GM12878 (cell line): ENCODE results near the gene LPCAT3. TPM values are rescaled to one million over a fixed set of nuclear protein-coding genes. Genes with fewer than 3 reads are reported as not detected.

Experiments
- ATAC-seq: fragments of 200-7000 bp; cut with Tn5 transposase; 3 replicates; pipeline ENCODE4 v1.9.1; 2020; ENCODE audit warnings: mild to moderate bottlenecking, moderate library complexity
- BruUV-seq: library from RNA; stranded (reverse); fragments of 400-500 nt; replicated peaks from 2 replicates; lab custom pipeline; 2021; lab: Mats Ljungman, UMichigan
- CTCF ChIA-PET: fragments of 300-600 bp; sonication (Branson Sonifier 250); formaldehyde crosslinking; extraction: SDS; loops from one replicate; lab custom pipeline; 2021; ENCODE audit warnings: inconsistent platforms; lab: Yijun Ruan, JAX
- POLR2A ChIA-PET: fragments of 350-600 bp; formaldehyde crosslinking; extraction: SDS; loops from one replicate; lab custom pipeline; 2021; ENCODE audit warnings: inconsistent platforms; lab: Charles Lee
- RAD21 ChIA-PET: fragments of 300-600 bp; sonication (Branson Sonifier 250); formaldehyde crosslinking; loops from one replicate; lab custom pipeline; 2023; ENCODE audit warnings: antibody characterized with exemption; ENCODE audit not compliant: unreplicated experiment; lab: Charles Lee
- SMC1A ChIA-PET: fragments of 300-600 bp; sonication (Branson Sonifier 250); formaldehyde crosslinking; loops from one replicate; lab custom pipeline; 2023; ENCODE audit not compliant: unreplicated experiment, uncharacterized antibody; lab: Charles Lee
- DNase-seq: peaks from one replicate; pipeline ENCODE4 v3.0.0-alpha.2; 2011; ENCODE audit warnings: low read depth, low spot score
- FAIRE-seq: peaks from 3 replicates; lab custom pipeline; 2011; peaks lifted over from hg19 to GRCh38; lab: Jason Lieb, UNC
- H2AFZ ChIP-seq: 2 replicates; pipeline ENCODE4 v1.6.0; 2011; ENCODE audit warnings: low read depth, low read length, control low read depth; ENCODE audit not compliant: control insufficient read depth
- H3K27ac ChIP-seq: 2 replicates; pipeline ENCODE4 v1.5.1; 2011; ENCODE audit warnings: control low read depth; ENCODE audit not compliant: control insufficient read depth, insufficient read depth
- H3K27me3 ChIP-seq, 2 experiments: replicated peaks in 1 of 2; 2 replicates each; pipeline versions ENCODE4 v1.6.0 to v1.6.1; 2011; ENCODE audit warnings: low read length in 1 of 2; ENCODE audit not compliant: control insufficient read depth in 2 of 2, insufficient read depth in 2 of 2
- H3K36me3 ChIP-seq, 2 experiments: 2 replicates each; pipeline ENCODE4 v1.5.1; 2011; ENCODE audit warnings: low read length in 1 of 2; ENCODE audit not compliant: control insufficient read depth in 2 of 2, insufficient read depth in 2 of 2
- H3K4me1 ChIP-seq: 2 replicates; pipeline ENCODE4 v1.6.1; 2011; ENCODE audit warnings: mild to moderate bottlenecking, low read length, moderate library complexity, mixed read lengths; ENCODE audit not compliant: control insufficient read depth, insufficient read depth
- H3K4me2 ChIP-seq: 2 replicates; pipeline ENCODE4 v1.6.0; 2011; ENCODE audit warnings: control low read depth; ENCODE audit not compliant: control insufficient read depth, insufficient read depth
- H3K4me3 ChIP-seq: fragments of 200-600 bp; sonication (generic); 2 replicates; pipeline ENCODE4 v1.5.1; 2016
- H3K79me2 ChIP-seq: 2 replicates; pipeline ENCODE4 v1.6.0; 2011; ENCODE audit warnings: low read length; ENCODE audit not compliant: control insufficient read depth, insufficient read depth
- H3K9ac ChIP-seq: 2 replicates; pipeline ENCODE4 v1.8.0; 2011; ENCODE audit warnings: low read length, control low read depth, mixed read lengths; ENCODE audit not compliant: control insufficient read depth, insufficient read depth
- H3K9me3 ChIP-seq: replicated peaks from 3 replicates; pipeline ENCODE4 v1.5.1; 2011; ENCODE audit warnings: mild to moderate bottlenecking, low read length; ENCODE audit not compliant: control insufficient read depth, insufficient read depth
- H4K20me1 ChIP-seq: 2 replicates; pipeline ENCODE4 v1.6.0; 2011; ENCODE audit not compliant: control insufficient read depth, insufficient read depth
- ATF3 ChIP-seq: IDR thresholded peaks from 2 replicates; pipeline ENCODE4 v1.6.1; 2011; ENCODE audit warnings: low read depth, mild to moderate bottlenecking, low read length, moderate library complexity, borderline replicate concordance; ENCODE audit errors: extremely low read depth
- BHLHE40 ChIP-seq, 2 experiments: fragments of 450-650 bp in 1 of 2; IDR thresholded peaks; 2 replicates each; pipeline ENCODE4 v1.6.1; 2011 to 2017; ENCODE audit warnings: low read depth in 2 of 2, borderline replicate concordance in 1 of 2, improper control_type of control experiment in 1 of 2, low read length in 1 of 2, mild to moderate bottlenecking in 1 of 2
- BMI1 ChIP-seq: fragments of 450-650 bp; IDR thresholded peaks from 2 replicates; pipeline ENCODE4 v1.6.1; 2016; ENCODE audit warnings: mild to moderate bottlenecking, moderate library complexity, borderline replicate concordance
- CEBPZ ChIP-seq: fragments of 150-350 bp; IDR thresholded peaks from 2 replicates; pipeline ENCODE4 v1.6.1; 2016; ENCODE audit warnings: low read depth, low read length
- CREM ChIP-seq: IDR thresholded peaks from 2 replicates; pipeline ENCODE4 v1.6.1; 2014; ENCODE audit warnings: antibody characterized with exemption, low read depth
- PML ChIP-seq: IDR thresholded peaks from 2 replicates; pipeline ENCODE4 v1.6.1; 2012; ENCODE audit warnings: low read length, inconsistent platforms
- POLR2A ChIP-seq: IDR thresholded peaks from 2 replicates; pipeline ENCODE4 v1.6.1; 2011; ENCODE audit warnings: low read depth, mild to moderate bottlenecking, low read length
- RFX5 ChIP-seq: IDR thresholded peaks from 2 replicates; pipeline ENCODE4 v1.6.1; 2011; ENCODE audit warnings: low read depth, low read length, improper control_type of control experiment
- SRF ChIP-seq, 2 experiments: IDR thresholded peaks; 2 replicates each; pipeline ENCODE4 v1.6.1; 2011; ENCODE audit warnings: low read depth in 2 of 2, low read length in 2 of 2, mild to moderate bottlenecking in 1 of 2, moderate library complexity in 1 of 2
- ZNF622 ChIP-seq: fragments of 450-650 bp; IDR thresholded peaks from 2 replicates; pipeline ENCODE4 v1.6.1; 2017; ENCODE audit warnings: mild to moderate bottlenecking, inconsistent platforms
- WGBS: methylation state at CpG from one replicate; pipeline ENCODE4 v1.1.6; 2016; ENCODE audit warnings: low lambda C conversion rate; ENCODE audit not compliant: insufficient replicate concordance, insufficient coverage; ENCODE audit errors: missing lambda C conversion rate; 5-methylcytosine and 5-hydroxymethylcytosine counted together
- in situ Hi-C: fragments of 300-500 bp; cut with MboI; formaldehyde crosslinking; loops from 9 replicates; pipeline ENCODE4 v1.14.3; 2018; ENCODE audit warnings: mixed read lengths
- intact Hi-C: fragments of 100-400 bp; cut with micrococcal nuclease; formaldehyde crosslinking; loops from one replicate; pipeline ENCODE4 v1.14.2; 2022; ENCODE audit not compliant: unreplicated experiment
- polyA plus RNA-seq, 11 experiments: library from polyadenylated mRNA; depleted of rRNA in 4 of 11; unstranded in 6 of 11; stranded (reverse) in 5 of 11; fragments of >200 nt; fragmentation: Nextera tagmentation in 4 of 11; fragmentation: Illumina TruSeq in 1 of 11; extraction: Ambion mirVana in 4 of 11; extraction: Trizol in 1 of 11; gene quantifications; 1 replicate in 1 of 11; 2 replicates in 10 of 11; pipeline versions ENCODE4 v1.2.1 to v1.2.3, GENCODE V29; 2011 to 2016; ENCODE audit warnings: inconsistent platforms in 2 of 11, missing spikeins in 2 of 11, low read depth in 1 of 11
- total RNA-seq, 4 experiments: library from RNA; depleted of rRNA in 3 of 4; stranded (reverse); fragments of >200 nt in 3 of 4; fragmentation: Illumina TruSeq in 1 of 4; extraction: Trizol in 1 of 4; gene quantifications; 2 replicates each; pipeline versions ENCODE4 v1.2.1 to v1.2.3, GENCODE V29; 2013 to 2021

The LPCAT3 gene
- total and polyA plus RNA-seq, 10 of the 15 experiments (the other 5 are each of a cell fraction or from before 2014, with no cell fraction given): 2.6 to 48.3 (median 23.0) TPM

- Histone ChIP-seq H3K27me3 (no peaks in the 10 kb centered on the region), H3K4me3 (no peak overlapping the region), H4K20me1 (no peaks in the 10 kb centered on the region; the same call in 1 of the 2 replicates), H3K36me3 (peaks cover 26 to 55% of the 10 kb centered on the region in 2 experiments), H3K9ac (no peak overlapping the region), H2AFZ (no peak overlapping the region), H3K9me3 (no peaks in the 10 kb centered on the region), H3K79me2 (peaks cover 4% of the 10 kb centered on the region), H3K4me1 (peaks cover 12% of the 10 kb centered on the region), H3K4me2 (no peak overlapping the region), H3K27ac (no peak overlapping the region)
- no peak for DNase-seq
- no peak for ATAC-seq
- intact Hi-C loops: no loop called here
- no peak for FAIRE-seq
- in situ Hi-C loops: no loop called here
- ChIA-PET POLR2A (interaction anchor here (0.6 kb wide), 1 partner anchor 37 kb away, joined by 5 read pairs; no protein-coding TSS in a partner anchor), RAD21 (interaction anchor here (1.1 kb wide), 1 partner anchor 106 kb away, joined by 3 read pairs; no protein-coding TSS in a partner anchor), SMC1A (interaction anchor here (0.9 kb wide), 1 partner anchor 135 kb away, joined by 3 read pairs; no protein-coding TSS in a partner anchor), CTCF (interaction anchor here (0.9 kb wide), 1 partner anchor 167 kb away, joined by 3 read pairs; no protein-coding TSS in a partner anchor)
- TF ChIP-seq ATF3 (no peak), POLR2A (0 out of 2 replicates have a peak, but pooled peaks have one; percentile 48), SRF (IDR thresholded peaks at IDR 0.05; ENCODE audit: low read depth in 2 of 2, low read length in 2 of 2) (no peak)
- BruUV-seq: no TSS peak
- WGBS: 91% methylated on average over 10 of the region's 10 CpGs
Observed at GRCh38 chr12:6977653-6978052, 40.6 kb downstream of the LPCAT3 start.

DNA sequence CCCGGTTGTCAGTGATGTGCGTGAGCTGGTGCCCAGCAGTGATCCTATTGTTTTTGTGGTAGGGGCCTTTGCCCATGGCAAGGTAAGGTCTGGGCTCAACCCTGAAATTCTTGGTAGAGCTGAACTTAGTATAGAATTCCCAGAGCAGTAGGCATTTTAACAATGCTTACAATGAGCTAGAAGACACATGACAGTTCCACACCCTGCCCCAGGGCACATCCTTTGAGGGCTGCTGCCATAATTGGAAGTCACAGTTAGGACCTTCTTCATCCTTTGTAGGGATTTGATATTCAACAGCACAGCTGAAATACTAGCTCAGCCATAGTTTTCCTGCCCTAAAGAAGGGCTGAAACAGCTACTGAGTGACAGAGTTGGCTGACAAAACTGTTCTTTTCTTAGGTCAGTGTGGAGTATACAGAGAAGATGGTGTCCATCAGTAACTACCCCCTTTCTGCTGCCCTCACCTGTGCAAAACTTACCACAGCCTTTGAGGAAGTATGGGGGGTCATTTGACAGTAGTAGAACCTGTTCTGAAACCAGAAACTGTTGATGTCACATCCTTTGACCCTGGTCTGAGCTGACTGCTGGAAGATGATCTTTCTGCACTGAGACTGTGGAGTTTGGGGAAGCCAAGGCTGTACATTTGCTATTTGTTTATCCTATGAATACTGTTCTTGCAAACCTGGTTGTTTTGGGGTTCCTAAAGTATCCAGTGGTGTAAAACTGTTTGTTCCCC lies 42.8 kb downstream of the LPCAT3 start:
- SMC1A ChIA-PET: interaction anchor here (0.5 to 1.3 kb wide), 7 partner anchors 12 to 138 kb away, joined by 3 to 6 read pairs (median 4); no protein-coding TSS in a partner anchor
- no peaks in the 10 kb centered on the region for H3K27me3 ChIP-seq
- H3K27ac ChIP-seq: no peak overlapping the region; the same call in 1 of the 2 replicates
- peak overlapping the region; percentile 49 for H3K4me2 ChIP-seq
- ATAC-seq (peak; percentile 39), DNase-seq (no peak), FAIRE-seq (no peak)
- in situ Hi-C loops: no loop called here
- no peak overlapping the region for H2AFZ ChIP-seq
- peaks cover 26% of the 10 kb centered on the region for H3K79me2 ChIP-seq
- POLR2A ChIA-PET: interaction anchor here (0.6 to 1.9 kb wide), 5 partner anchors 12 to 1534 kb away, joined by 3 to 7 read pairs (median 4); partner anchors contain the start of gene LPCAT3
- CTCF ChIA-PET: interaction anchor here (1.2 to 2.5 kb wide), 6 partner anchors 32 to 138 kb away, joined by 3 to 13 read pairs (median 5); partner anchors contain the start of genes C12orf57, C1R, C1RL and LPCAT3
- BruUV-seq: no TSS peak
- intact Hi-C loops: no loop called here
- WGBS: 100% methylated on average over 2 of the region's 2 CpGs
- TF ChIP-seq BMI1 (no peak), PML (no peak), ZNF622 (no peak), CEBPZ (no peak), SRF (IDR thresholded peaks at IDR 0.05; ENCODE audit: low read depth in 2 of 2, low read length in 2 of 2) (no peak), BHLHE40 (IDR thresholded peaks at IDR 0.05; ENCODE audit: borderline replicate concordance in 1 of 2, low read depth in 2 of 2, low read length in 1 of 2) (no peak), CREM (no peak), RFX5 (no peak)
- H4K20me1 ChIP-seq: no peaks in the 10 kb centered on the region; the same call in 1 of the 2 replicates
- H3K9ac ChIP-seq: no peak overlapping the region
- RAD21 ChIA-PET: interaction anchor here (1.0 to 1.3 kb wide), 3 partner anchors 9 to 32 kb away, joined by 3 to 4 read pairs (median 3); partner anchors contain the start of genes C12orf57 and RNU7-1
- H3K4me3 ChIP-seq: no peak overlapping the region
- peaks cover 24 to 43% of the 10 kb centered on the region in 2 experiments for H3K36me3 ChIP-seq
- H3K9me3 ChIP-seq: no peaks in the 10 kb centered on the region
- peaks cover 20% of the 10 kb centered on the region for H3K4me1 ChIP-seq
